GM23338 (cell line): Measurements from ENCODE around the gene SMTNL2. TPM values are rescaled to one million over a fixed set of nuclear protein-coding genes. Genes with fewer than 3 reads are reported as not detected.
A peak's percentile ranks its signal among the peaks of the same experiment; 100 is the strongest.
"Not testable (repeated sequence)": the region's sequence is repeated elsewhere in the genome, so short reads cannot be mapped to it uniquely, and the experiment has no call there.

Source experiments
- ATAC-seq: fragments of 200-7000 bp; cut with Tn5 transposase; 3 replicates; pipeline ENCODE4 v1.9.1; 2020
- DNase-seq: peaks from one replicate; pipeline ENCODE4 v3.0.0-alpha.2; 2015; ENCODE audit warnings: low spot score
- H2AFZ ChIP-seq: fragments of 200-600 bp; sonication (generic); 2 replicates; pipeline ENCODE4 v1.8.0; 2016; ENCODE audit warnings: antibody characterized with exemption, mild to moderate bottlenecking, moderate library complexity
- H3F3A ChIP-seq: fragments of 200-600 bp; sonication (generic); replicated peaks from 2 replicates; pipeline ENCODE4 v1.8.0; 2017; ENCODE audit warnings: antibody characterized with exemption, mixed run types, low read depth
- H3K27ac ChIP-seq: fragments of 200-600 bp; sonication (generic); 2 replicates; pipeline ENCODE4 v1.6.1; 2016; ENCODE audit warnings: low read depth
- H3K27me3 ChIP-seq: fragments of 200-600 bp; sonication (generic); 2 replicates; pipeline ENCODE4 v1.8.0; 2016; ENCODE audit warnings: mild to moderate bottlenecking, mixed run types, moderate library complexity; ENCODE audit not compliant: insufficient read depth
- H3K36me3 ChIP-seq: fragments of 200-600 bp; sonication (generic); 2 replicates; pipeline ENCODE4 v1.8.0; 2016; ENCODE audit warnings: mild to moderate bottlenecking; ENCODE audit not compliant: insufficient read depth
- H3K4me1 ChIP-seq: fragments of 200-600 bp; sonication (generic); 2 replicates; pipeline ENCODE4 v1.8.0; 2016; ENCODE audit warnings: mild to moderate bottlenecking, moderate library complexity; ENCODE audit not compliant: insufficient read depth
- H3K4me2 ChIP-seq: fragments of 200-600 bp; sonication (generic); 2 replicates; pipeline ENCODE4 v1.7.1; 2017; ENCODE audit warnings: mixed run types
- H3K4me3 ChIP-seq: fragments of 200-600 bp; sonication (generic); 2 replicates; pipeline ENCODE4 v1.6.1; 2016; ENCODE audit warnings: mixed run types
- H3K79me2 ChIP-seq: fragments of 200-600 bp; sonication (generic); replicated peaks from 2 replicates; pipeline ENCODE4 v1.8.0; 2017; ENCODE audit warnings: mild to moderate bottlenecking; ENCODE audit not compliant: insufficient read depth
- H3K9me2 ChIP-seq: fragments of 200-600 bp; sonication (generic); 2 replicates; pipeline ENCODE4 v1.8.0; 2017; ENCODE audit not compliant: insufficient read depth
- H4K20me1 ChIP-seq: fragments of 200-600 bp; sonication (generic); replicated peaks from 2 replicates; pipeline ENCODE4 v1.8.0; 2017; ENCODE audit warnings: mild to moderate bottlenecking; ENCODE audit not compliant: insufficient read depth
- H3K27ac Mint-ChIP-seq: 2 replicates; pipeline ENCODE4 v1.8.0; 2020; ENCODE audit warnings: inconsistent platforms, mild to moderate bottlenecking, moderate library complexity, mixed read lengths
- H3K27me3 Mint-ChIP-seq: 3 replicates; pipeline ENCODE4 v1.8.0; 2022; ENCODE audit warnings: low read depth, mild to moderate bottlenecking, moderate library complexity, mixed read lengths, inconsistent platforms; ENCODE audit not compliant: insufficient read depth, poor library complexity
- H3K36me3 Mint-ChIP-seq: 3 replicates; pipeline ENCODE4 v1.8.0; 2021; ENCODE audit warnings: low read depth, mild to moderate bottlenecking, inconsistent platforms, moderate library complexity, mixed read lengths
- H3K4me1 Mint-ChIP-seq: 3 replicates; pipeline ENCODE4 v1.8.0; 2020; ENCODE audit warnings: mild to moderate bottlenecking, inconsistent platforms, mixed read lengths
- H3K4me3 Mint-ChIP-seq: 3 replicates; pipeline ENCODE4 v1.8.0; 2021; ENCODE audit warnings: moderate library complexity, mild to moderate bottlenecking, inconsistent platforms, mixed read lengths
- H3K9me3 Mint-ChIP-seq: 3 replicates; pipeline ENCODE4 v1.8.0; 2020; ENCODE audit warnings: moderate library complexity, mild to moderate bottlenecking, inconsistent platforms, mixed read lengths
- CREB1 ChIP-seq: fragments of 250-450 bp; sonication (Bioruptor Pico); IDR thresholded peaks from 2 replicates; pipeline ENCODE4 v1.5.0; 2020; ENCODE audit warnings: low read depth, mild to moderate bottlenecking, moderate library complexity
- JUNB ChIP-seq: IDR thresholded peaks from one replicate; pipeline ENCODE4 v1.6.1; 2016; ENCODE audit warnings: antibody characterized with exemption; ENCODE audit not compliant: unreplicated experiment
- NANOG ChIP-seq: IDR thresholded peaks from 2 replicates; pipeline ENCODE4 v1.6.1; 2016; ENCODE audit warnings: antibody characterized with exemption, borderline replicate concordance
- STAT1 ChIP-seq: IDR thresholded peaks from one replicate; pipeline ENCODE4 v1.6.1; 2016; ENCODE audit warnings: antibody characterized with exemption; ENCODE audit not compliant: unreplicated experiment
- ZNF114 ChIP-seq: fragments of 250-450 bp; sonication (Bioruptor Pico); IDR thresholded peaks from 2 replicates; pipeline ENCODE4 v1.5.0; 2020; ENCODE audit warnings: mild to moderate bottlenecking, moderate library complexity
- ZNF331 ChIP-seq: fragments of 250-450 bp; sonication (Bioruptor Pico); IDR thresholded peaks from 2 replicates; pipeline ENCODE4 v1.5.0; 2020; ENCODE audit warnings: low read depth, mild to moderate bottlenecking, moderate library complexity
- polyA plus RNA-seq: library from polyadenylated mRNA; unstranded; fragments of >200 nt; fragmentation: Nextera tagmentation; extraction: Ambion mirVana; gene quantifications from 2 replicates; pipeline ENCODE4 v1.2.1, GENCODE V29; 2016
- total RNA-seq: library from RNA; depleted of rRNA; stranded (reverse); fragments of >200 nt; shearing (Covaris generic); gene quantifications from 2 replicates; pipeline ENCODE4 v1.2.3, GENCODE V29; 2014
- TF ChIP-seq, protein P1 (sequence below): IDR thresholded peaks from one replicate; pipeline ENCODE4 v1.6.1; 2018; ENCODE audit warnings: antibody characterized with exemption; ENCODE audit not compliant: unreplicated experiment

Gene SMTNL2
- total and polyA plus RNA-seq, 2 experiments from 2014 or later: 1.3 to 4.3 TPM

DNA sequence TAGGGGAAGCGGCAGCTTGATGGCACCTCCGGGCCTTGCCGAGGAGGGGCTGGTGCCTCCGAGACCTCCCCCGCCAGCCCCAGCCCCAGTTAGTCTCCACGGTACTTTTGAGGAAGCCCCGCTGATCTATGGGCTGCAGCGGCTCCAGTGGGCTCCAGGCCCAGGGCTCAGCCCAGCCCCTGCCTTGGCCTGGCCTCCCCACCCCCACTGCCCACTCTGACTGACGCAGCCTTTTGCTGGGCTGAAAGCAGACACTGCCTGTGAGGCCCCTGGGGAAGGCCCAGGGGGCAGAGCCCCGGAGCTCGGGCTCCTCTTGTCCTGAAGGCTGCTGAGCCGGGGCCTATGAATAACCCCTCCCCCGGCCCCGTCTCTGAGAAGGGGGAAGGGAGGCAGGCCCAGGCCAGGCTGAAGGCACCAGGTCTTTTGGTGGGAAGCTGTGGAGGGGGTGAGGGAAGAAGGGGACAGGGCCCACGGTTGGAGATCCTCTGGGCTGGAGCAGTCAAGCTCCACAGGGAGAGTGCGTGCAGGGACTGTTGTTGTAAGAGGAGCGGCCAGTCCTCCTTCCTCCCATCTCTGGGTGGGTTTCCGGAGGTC is 7.5 kb upstream of the SMTNL2 start:
- H3K36me3 ChIP-seq: no peaks in the 10 kb centered on the region
- H4K20me1 ChIP-seq: no peaks in the 10 kb centered on the region
- H3K27ac ChIP-seq: no peak overlapping the region
- peak overlapping the region; percentile 18; the same call in 1 of the 2 replicates for H3K4me3 ChIP-seq
- no peaks in the 10 kb centered on the region for H3K79me2 ChIP-seq
- H3K9me3 Mint-ChIP-seq: peaks cover 5% of the 10 kb centered on the region; the same call in 2 of the 3 replicates
- H3K4me3 Mint-ChIP-seq: no peak overlapping the region
- peaks cover 9% of the 10 kb centered on the region for H3K27me3 Mint-ChIP-seq
- ATAC-seq (peak; percentile 94), DNase-seq (peak; percentile 79)
- H3F3A ChIP-seq: no peaks in the 10 kb centered on the region
- no peak overlapping the region for H3K27ac Mint-ChIP-seq
- H3K4me1 ChIP-seq: peaks cover 18% of the 10 kb centered on the region
- no peak for TF ChIP-seq CREB1 (CRISPR knock-in tag)
- TF ChIP-seq JUNB: no peak
- no peaks in the 10 kb centered on the region for H3K9me2 ChIP-seq
- H3K4me2 ChIP-seq: peak overlapping the region; percentile 70
- peak overlapping the region; percentile 86 for H2AFZ ChIP-seq
- H3K36me3 Mint-ChIP-seq: peaks cover 3% of the 10 kb centered on the region; the same call in 1 of the 3 replicates
- no peaks in the 10 kb centered on the region for H3K27me3 ChIP-seq
- peaks cover 29% of the 10 kb centered on the region for H3K4me1 Mint-ChIP-seq

- Histone ChIP-seq H3K27ac (no peak overlapping the region), H3K4me3 (no peak overlapping the region; the same call in 1 of the 2 replicates), H3K4me1 (peaks cover 20% of the 10 kb centered on the region), H3K79me2 (no peaks in the 10 kb centered on the region), H3K27me3 (peaks cover 1% of the 10 kb centered on the region), H3K4me2 (peak overlapping the region; percentile 70), H3K36me3 (no peaks in the 10 kb centered on the region), H3K9me2 (no peaks in the 10 kb centered on the region), H2AFZ (peak overlapping the region; percentile 86), H3F3A (no peaks in the 10 kb centered on the region), H4K20me1 (no peaks in the 10 kb centered on the region)
- Mint-ChIP-seq H3K4me3 (no peak overlapping the region), H3K4me1 (peaks cover 36% of the 10 kb centered on the region), H3K9me3 (peaks cover 5% of the 10 kb centered on the region; the same call in 2 of the 3 replicates), H3K36me3 (peaks cover 3% of the 10 kb centered on the region; the same call in 1 of the 3 replicates), H3K27ac (no peak overlapping the region), H3K27me3 (peaks cover 9% of the 10 kb centered on the region)
- DNase-seq (no peak), ATAC-seq (no peak; the same call in 1 of the 3 replicates)
- TF ChIP-seq STAT1: no peak
- TF ChIP-seq NANOG: no peak
- TF ChIP-seq, protein P1, sequence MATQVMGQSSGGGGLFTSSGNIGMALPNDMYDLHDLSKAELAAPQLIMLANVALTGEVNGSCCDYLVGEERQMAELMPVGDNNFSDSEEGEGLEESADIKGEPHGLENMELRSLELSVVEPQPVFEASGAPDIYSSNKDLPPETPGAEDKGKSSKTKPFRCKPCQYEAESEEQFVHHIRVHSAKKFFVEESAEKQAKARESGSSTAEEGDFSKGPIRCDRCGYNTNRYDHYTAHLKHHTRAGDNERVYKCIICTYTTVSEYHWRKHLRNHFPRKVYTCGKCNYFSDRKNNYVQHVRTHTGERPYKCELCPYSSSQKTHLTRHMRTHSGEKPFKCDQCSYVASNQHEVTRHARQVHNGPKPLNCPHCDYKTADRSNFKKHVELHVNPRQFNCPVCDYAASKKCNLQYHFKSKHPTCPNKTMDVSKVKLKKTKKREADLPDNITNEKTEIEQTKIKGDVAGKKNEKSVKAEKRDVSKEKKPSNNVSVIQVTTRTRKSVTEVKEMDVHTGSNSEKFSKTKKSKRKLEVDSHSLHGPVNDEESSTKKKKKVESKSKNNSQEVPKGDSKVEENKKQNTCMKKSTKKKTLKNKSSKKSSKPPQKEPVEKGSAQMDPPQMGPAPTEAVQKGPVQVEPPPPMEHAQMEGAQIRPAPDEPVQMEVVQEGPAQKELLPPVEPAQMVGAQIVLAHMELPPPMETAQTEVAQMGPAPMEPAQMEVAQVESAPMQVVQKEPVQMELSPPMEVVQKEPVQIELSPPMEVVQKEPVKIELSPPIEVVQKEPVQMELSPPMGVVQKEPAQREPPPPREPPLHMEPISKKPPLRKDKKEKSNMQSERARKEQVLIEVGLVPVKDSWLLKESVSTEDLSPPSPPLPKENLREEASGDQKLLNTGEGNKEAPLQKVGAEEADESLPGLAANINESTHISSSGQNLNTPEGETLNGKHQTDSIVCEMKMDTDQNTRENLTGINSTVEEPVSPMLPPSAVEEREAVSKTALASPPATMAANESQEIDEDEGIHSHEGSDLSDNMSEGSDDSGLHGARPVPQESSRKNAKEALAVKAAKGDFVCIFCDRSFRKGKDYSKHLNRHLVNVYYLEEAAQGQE: no peak
- no peak for TF ChIP-seq ZNF331 (CRISPR knock-in tag)
- no peak for TF ChIP-seq ZNF114 (CRISPR knock-in tag)
These were observed 6.8 kb upstream of the SMTNL2 start for GRCh38 chr17:4577386-4577993.

DNA sequence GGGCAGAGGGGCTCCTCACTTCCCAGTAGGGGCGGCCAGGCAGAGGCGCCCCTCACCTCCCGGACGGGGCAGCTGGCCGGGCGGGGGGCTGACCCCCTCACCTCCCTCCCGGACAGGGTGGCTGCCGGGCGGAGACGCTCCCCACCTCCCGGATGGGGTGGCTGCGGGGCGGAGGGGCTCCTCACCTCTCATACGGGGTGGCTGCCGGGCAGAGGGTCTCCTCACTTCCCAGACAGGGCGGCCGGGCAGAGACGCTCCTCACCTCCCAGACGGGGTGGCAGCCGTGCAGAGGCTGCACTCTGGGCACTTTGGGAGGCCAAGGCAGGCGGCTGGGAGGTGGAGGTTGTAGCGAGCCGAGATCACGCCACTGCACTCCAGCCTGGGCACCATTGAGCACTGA is 6.0 kb upstream of the SMTNL2 start:
- H3K79me2 ChIP-seq, H3K27ac ChIP-seq, H3K36me3 Mint-ChIP-seq, H3F3A ChIP-seq, H3K4me3 ChIP-seq, H3K9me2 ChIP-seq, ATAC-seq, H3K27ac Mint-ChIP-seq, H3K4me3 Mint-ChIP-seq, H3K4me2 ChIP-seq, H2AFZ ChIP-seq, H3K36me3 ChIP-seq, DNase-seq, H4K20me1 ChIP-seq, H3K9me3 Mint-ChIP-seq, H3K27me3 ChIP-seq: not testable (repeated sequence)
- peaks cover 16% of the 10 kb centered on the region for H3K27me3 Mint-ChIP-seq
- peaks cover 38% of the 10 kb centered on the region for H3K4me1 Mint-ChIP-seq
- peaks cover 27% of the 10 kb centered on the region for H3K4me1 ChIP-seq
